Stimulated activated CD8-positive, alpha-beta memory T cell treated with anti-CD3 and anti-CD28 coated beads, Interleukin-7, amount 100 ng/mL, for 48 hours (primary cell): ENCODE measurements around the gene HILPDA.
"Not testable (repeated sequence)": the region's sequence is repeated elsewhere in the genome, so short reads cannot be mapped to it uniquely, and the experiment has no call there.

Source experiments
- DNase-seq, 2 donors: peaks; one replicate each; pipeline ENCODE4 v3.0.0-alpha.2; 2020; ENCODE audit warnings: low read depth in 1 of 2; ENCODE audit errors: extremely low read depth in 1 of 2

The HILPDA gene

DNA sequence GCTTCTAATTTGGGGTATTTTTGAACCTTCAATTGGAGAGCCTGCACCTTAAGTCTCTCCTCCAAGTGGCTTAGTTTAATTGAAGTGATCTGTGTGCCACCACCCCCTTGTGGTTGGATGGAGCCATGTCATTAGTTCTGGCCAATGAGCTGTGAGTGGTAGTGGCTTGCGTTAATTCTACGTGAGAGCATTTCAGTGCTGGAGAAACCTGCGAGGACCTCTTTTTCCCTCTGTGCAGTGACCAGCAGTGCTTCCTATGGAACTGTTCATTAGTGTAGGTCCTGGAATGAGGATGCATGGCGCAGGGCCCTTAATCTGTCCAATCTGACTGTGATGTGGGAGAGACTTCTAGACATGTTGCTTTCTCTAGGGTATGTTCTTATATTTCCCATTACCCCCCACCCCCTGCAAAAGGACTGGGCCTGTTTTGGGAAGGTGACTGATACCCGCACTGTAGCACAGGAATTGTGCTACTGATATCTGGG lies 3.8 kb downstream of the HILPDA start:
- peak in 1 of 2 donors; percentile 20 for DNase-seq

DNA sequence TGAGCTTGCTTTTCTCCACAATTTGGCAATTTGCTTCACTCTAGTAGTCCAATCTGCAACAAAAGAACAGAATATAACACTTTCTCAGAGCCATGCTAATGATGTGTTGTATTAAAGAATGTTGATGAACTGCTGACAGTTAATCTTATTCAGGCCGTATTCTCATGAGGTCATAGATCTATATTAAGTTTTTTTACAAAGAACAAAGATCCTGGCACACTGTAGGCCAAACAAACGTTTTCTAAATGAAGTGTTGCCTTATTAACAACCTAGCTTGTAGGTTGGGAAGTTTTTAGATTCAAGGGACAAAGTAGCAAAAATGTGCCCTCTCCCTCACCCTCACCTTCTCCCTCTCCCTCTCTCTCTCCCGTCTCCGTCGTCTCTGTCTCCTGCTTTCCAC lies 6.8 kb downstream of the HILPDA start:
- no peak for DNase-seq

DNA sequence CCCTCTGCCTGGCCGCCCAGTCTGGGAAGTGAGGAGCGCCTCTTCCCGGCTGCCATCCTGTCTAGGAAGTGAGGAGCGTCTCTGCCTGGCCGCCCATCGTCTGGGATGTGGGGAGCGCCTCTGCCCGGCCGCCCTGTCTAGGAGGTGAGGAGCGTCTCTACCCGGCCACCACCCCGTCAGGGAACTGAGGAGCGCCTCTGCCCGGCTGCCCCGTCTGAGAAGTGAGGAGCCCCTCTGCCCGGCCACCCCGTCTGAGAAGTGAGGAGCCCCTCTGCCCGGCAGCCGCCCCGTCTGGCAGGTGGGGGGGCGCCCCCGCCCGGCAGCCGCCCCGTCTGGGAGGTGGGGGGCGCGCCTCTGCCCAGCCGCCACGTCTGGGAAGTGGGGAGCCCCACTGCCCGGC lies 7.7 kb downstream of the HILPDA start:
- DNase-seq, result not testable (repeated sequence)

DNA sequence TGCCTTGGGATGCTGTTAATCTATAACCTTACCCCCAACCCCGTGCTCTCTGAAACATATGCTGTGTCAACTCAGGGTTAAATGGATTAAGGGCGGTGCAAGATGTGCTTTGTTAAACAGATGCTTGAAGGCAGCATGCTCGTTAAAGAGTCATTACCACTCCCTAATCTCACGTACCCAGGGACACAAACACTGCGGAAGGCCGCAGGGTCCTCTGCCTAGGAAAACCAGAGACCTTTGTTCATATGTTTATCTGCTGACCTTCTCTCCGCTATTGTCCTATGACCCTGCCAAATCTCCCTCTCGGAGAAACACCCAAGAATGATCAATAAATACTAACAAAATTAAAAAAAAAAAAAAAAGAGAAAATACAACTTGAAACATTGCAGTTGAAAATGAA lies 8.3 kb downstream of the HILPDA start:
- not testable (repeated sequence) for DNase-seq

DNA sequence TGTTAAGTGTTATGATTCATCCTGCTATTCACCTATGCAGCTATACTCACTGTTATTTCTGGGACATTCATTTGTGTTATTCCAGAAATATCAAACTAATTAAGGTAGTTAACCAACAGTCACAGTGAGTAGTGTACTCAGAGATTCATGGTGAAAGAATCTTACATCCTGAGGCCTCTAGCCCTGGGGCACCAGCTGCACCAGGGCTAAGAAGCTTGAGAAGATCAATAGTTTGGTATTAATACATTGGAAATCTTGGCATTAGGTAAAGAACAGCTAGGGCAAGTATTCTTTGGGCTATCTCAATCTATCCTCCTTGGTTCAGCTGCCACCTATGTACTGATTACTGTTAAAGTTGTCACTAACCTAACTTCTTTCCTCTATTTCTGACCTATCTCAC lies 11.2 kb downstream of the HILPDA start:
- not testable (repeated sequence) for DNase-seq

DNA sequence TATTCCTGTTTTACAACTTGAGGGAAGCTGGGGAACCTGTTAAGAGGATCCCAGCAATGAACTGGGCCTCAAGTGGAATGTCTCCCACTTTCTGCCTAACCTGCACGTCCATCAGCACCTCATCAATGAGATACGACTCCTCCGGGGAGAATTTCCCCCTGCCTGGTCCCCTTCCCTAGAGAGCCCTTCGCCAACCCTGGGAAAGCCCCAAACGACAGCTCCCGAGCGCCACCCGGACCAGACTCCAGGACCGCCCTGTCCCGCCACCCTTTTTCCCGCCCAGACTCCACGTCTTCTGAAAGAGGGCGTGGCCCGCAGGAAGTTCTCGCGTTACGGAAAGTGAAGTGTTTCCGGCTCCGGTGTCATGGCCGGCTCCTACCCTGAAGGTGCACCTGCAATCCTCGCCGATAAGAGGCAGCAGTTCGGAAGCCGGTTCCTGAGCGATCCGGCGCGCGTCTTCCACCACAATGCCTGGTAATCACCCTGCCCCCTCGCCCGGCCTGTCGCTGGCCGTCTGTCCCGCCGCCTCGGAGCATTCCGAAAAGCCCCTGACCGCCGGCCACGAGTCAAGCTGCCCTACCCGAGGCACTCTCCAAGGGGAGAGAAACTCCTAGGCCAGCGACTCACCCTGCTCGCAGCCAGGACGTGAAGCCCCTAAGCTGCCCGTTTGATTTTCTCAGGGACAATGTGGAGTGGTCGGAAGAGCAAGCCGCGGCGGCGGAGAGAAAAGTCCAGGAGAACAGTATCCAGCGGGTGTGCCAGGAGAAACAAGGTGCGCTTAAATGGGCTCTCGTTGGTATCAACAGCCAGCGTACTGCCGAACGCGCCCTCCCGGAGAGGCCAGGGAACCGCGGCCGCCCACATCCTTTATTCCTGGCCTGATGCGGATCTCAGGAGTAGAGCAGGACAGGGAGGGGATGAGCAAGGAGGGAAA lies 21.0 kb downstream of the HILPDA start, which contains the start of gene METTL2B:
Gene METTL2B (plus strand): TSS at position 347 of the 934 bp plus-strand sequence. CDS start 18 bp downstream, at position 365.
- DNase-seq, result peak; percentile 85 to 91

DNA sequence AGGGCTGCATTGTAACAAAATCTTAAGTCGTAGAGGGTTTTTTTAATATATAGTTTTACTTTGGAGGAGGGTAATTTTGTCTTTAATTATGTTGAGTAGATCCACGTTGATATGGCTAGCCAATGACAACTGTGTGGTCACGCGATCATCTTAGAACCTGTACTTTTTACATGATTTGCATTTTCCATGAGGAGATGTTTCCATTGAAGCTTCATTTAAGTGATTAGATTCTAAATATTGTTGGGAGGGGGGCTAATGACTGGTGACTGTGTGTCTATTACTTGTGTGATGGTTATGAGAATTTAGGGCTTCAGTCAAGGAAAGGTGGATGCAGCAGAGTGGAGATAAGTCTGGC lies 21.6 kb downstream of the HILPDA start:
- not testable (repeated sequence) for DNase-seq

DNA sequence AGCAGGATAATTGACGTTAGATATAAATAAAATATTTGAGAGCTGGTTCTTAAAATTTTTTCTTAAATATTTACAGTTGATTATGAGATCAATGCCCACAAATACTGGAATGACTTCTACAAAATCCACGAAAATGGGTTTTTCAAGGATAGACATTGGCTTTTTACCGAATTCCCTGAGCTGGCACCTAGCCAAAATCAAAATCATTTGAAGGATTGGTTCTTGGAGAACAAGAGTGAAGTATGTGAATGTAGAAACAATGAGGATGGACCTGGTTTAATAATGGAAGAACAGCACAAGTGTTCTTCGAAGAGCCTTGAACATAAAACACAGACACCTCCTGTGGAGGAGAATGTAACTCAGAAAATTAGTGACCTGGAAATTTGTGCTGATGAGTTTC lies 23.4 kb downstream of the HILPDA start:
- not testable (repeated sequence) for DNase-seq

DNA sequence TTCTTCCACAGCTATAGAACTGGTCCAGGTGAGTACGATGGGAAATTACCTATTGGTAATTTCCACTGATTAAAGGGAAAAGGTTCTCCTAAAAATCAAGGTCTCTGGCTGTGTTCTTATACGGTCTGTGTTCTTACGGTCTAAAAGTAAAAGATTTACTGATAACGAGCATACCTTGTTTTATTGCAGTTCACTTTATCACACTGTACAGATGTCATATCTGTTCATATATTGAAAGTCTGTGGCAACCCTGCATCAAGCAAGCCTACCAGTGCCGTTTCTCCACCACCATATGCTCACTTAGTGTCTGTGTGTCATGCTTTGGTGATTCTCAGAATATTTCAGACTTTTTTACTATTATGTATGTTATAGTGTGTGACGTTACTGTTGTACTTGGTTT lies 32.5 kb downstream of the HILPDA start:
- not testable (repeated sequence) for DNase-seq

DNA sequence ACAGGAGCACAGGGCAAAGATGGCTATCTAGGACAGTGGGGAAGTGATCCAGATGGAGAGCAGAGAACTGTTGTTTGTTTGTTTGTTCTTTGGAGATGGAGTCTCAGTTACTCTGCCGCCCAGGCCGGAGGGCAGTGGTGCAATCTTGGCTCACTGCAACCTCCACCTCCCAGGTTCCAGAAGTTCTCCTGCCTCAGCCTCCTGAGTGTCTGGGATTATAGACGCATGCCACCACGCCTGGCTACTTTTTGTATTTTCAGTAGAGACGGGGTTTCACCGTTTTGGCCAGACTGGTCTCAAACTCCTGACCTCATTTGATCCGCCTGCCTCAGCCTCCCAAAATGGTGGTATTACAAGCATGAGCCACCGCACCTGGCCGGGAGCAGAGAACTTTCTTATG lies 41.7 kb downstream of the HILPDA start:
- no peak for DNase-seq

DNA sequence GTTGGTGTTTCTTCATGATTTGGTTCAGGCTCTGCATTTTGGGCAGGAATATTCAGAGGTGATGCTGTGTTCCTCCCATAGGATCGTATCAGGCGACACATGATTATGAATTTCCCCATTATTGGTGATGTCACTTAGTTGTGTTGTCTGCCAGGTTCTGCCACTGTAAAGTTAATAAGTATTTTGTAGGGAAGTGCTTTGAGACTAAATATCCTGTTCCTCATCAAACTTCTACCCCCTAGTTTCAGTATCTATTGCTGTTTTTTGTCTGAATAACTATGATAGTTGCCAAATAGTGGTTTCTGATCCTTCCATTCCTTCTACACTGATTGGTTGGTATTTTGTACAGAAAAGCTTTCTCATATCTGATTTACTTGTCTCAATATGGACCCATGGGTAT lies 49.7 kb downstream of the HILPDA start:
- DNase-seq, result not testable (repeated sequence)

DNA sequence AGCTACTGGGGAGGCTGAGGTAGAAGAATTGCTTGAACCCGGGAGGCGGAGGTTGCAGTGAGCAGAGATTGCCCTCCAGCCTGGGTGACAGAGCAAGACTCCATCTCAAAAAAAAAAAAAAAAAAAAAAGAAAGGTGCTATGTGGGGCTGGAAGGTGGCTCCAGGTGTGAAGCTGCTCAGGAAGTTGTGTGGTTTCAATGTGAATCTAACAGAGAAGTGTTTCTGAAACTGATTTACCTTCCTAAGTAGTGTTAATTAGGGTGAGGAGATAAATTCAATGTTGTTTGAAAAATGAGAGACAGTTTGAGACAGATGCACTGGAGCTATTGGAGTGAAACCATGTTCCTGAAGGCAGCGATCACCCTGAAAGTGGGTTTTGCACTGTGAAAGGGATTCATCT lies 51.1 kb downstream of the HILPDA start:
- DNase-seq, result not testable (repeated sequence)

DNA sequence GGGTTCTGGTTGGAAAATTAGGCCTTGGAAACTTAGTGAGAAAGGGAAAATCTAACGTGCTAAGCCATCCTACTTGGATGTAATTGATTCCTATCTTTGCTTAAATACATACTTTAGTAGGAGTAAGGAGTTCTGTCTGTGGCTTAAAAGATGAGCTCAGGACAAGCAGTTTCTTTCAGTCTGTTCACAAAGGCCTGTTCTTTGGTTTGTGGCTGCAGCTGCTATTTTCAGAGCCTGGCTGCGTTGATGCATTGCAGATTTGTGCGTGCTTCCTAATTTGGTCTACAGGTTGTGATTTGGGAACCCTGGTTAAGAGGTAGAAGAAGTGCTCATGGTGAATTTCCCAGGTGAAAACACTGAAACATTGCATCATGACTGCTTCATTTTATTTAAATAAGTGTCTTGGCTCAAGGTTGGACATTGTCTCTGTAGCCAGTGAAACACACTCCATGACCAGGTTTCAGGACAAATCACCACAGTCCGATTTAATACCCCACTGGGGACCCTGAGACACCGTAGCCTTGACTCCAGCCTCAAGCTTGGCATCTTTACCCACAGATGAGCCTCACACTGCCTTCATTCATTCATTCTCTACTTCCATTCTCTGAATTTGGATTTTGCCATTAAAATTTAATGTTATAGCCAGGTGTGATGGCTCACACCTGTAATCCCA lies 51.8 kb downstream of the HILPDA start:
- DNase-seq, result not testable (repeated sequence)
